Bronchial epithelial cell (primary cell): ENCODE data around the gene AK9. TPM values are rescaled to one million over a fixed set of nuclear protein-coding genes. Genes with fewer than 3 reads are reported as not detected.

Experiments
- DNase-seq: peaks from one replicate; pipeline ENCODE4 v3.0.0-alpha.2; 2010; ENCODE audit warnings: low read depth
- FAIRE-seq: peaks from 2 replicates; lab custom pipeline; 2011; peaks lifted over from hg19 to GRCh38; lab: Jason Lieb, UNC
- H3K27me3 ChIP-seq: 2 replicates; pipeline ENCODE4 v1.5.1; 2011; ENCODE audit warnings: low read length; ENCODE audit not compliant: control insufficient read depth, insufficient read depth
- H3K36me3 ChIP-seq: 2 replicates; pipeline ENCODE4 v1.5.1; 2011; ENCODE audit warnings: low read length; ENCODE audit not compliant: control insufficient read depth, insufficient read depth
- H3K4me3 ChIP-seq: 2 replicates; pipeline ENCODE4 v1.5.1; 2011; ENCODE audit warnings: mild to moderate bottlenecking, low read depth, low read length, control low read depth
- total RNA-seq: library from RNA; depleted of rRNA; stranded (reverse); fragments of >200 nt; gene quantifications from 2 replicates; pipeline ENCODE4 v1.2.1, GENCODE V29; 2014
- TF ChIP-seq, protein P1 (sequence below): IDR thresholded peaks from 2 replicates; pipeline ENCODE4 v1.5.1; 2011; ENCODE audit warnings: mild to moderate bottlenecking, moderate library complexity, low read length, control low read depth, inconsistent platforms; ENCODE audit not compliant: insufficient read depth, severe bottlenecking

AK9 gene
- total RNA-seq, 1 donor from 2014 or later, result 3.2 TPM

DNA sequence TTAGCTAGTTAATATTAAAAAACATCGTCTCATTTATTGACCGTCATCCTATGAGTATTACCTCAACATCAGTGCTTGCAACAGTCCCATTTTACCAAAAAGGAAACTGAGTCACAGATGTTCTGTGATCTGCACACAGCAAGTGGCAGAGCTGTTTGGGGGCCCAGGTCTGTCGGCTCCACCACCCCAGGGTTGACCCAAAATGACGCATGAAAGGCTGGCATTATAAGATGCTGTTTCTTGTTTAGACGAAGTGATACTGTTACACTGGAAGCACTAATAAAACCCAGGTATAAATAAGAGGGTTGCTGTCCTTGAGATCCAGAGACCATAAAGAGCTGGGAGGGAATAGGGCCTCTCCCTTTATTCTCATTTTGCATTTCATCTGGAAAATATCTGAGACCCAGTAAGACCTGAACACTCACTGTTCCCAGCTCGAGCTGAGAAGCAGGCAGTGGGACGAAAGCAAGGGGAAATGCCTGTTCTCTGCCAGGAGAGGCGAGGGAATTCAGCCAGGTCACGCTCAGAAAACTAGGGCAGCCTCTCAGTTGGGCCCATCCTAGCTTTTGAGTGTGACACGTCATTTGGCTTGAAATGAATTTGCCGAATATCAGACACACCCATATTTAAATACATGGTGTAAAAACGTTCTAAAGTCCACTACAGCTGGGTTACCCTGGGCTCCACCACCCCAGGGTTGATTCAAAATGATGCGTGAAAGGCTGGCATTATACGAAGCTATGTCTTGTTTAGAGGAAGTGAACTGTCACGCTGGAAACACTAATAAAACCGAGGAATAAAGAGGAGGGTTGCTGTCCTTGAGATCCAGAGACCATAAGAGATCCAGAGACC is 234.1 kb downstream of the AK9 start:
- H3K4me3 ChIP-seq, result no peak overlapping the region
- TF ChIP-seq, protein P1, sequence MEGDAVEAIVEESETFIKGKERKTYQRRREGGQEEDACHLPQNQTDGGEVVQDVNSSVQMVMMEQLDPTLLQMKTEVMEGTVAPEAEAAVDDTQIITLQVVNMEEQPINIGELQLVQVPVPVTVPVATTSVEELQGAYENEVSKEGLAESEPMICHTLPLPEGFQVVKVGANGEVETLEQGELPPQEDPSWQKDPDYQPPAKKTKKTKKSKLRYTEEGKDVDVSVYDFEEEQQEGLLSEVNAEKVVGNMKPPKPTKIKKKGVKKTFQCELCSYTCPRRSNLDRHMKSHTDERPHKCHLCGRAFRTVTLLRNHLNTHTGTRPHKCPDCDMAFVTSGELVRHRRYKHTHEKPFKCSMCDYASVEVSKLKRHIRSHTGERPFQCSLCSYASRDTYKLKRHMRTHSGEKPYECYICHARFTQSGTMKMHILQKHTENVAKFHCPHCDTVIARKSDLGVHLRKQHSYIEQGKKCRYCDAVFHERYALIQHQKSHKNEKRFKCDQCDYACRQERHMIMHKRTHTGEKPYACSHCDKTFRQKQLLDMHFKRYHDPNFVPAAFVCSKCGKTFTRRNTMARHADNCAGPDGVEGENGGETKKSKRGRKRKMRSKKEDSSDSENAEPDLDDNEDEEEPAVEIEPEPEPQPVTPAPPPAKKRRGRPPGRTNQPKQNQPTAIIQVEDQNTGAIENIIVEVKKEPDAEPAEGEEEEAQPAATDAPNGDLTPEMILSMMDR, result no peak
- no peak for FAIRE-seq
- H3K27me3 ChIP-seq, result no peaks in the 10 kb centered on the region
- H3K36me3 ChIP-seq, result peaks cover 3% of the 10 kb centered on the region
- peak; percentile 12 for DNase-seq

DNA sequence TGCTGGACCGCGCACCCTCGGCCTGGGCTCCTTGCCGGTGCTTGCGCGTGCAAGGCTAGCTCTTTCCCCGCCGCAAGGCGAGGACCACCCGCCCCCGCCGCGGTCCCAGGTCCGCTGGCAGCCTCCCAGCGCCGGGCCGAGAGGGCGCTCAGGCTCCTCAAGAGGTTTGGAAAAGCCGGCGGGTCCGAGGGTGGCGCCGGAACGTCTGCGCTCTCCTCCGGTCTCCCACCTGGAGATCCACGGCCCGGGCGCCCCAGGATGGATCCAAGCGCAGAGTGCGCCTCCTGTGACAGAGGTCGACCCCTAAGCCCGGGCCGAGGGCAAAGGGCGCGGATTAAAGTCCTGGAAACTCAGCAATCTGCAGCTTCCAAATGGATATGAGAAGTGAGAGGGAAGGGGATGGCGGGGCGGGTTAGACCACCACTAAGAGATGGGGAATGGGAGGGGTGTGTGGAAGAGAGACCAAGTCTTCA is 234.9 kb downstream of the AK9 start:
- no peak for DNase-seq
- TF ChIP-seq, protein P1, result no peak
- Histone ChIP-seq H3K27me3 (no peaks in the 10 kb centered on the region), H3K36me3 (peaks cover 3% of the 10 kb centered on the region), H3K4me3 (peak overlapping the region; percentile 70)
- FAIRE-seq, result no peak

DNA sequence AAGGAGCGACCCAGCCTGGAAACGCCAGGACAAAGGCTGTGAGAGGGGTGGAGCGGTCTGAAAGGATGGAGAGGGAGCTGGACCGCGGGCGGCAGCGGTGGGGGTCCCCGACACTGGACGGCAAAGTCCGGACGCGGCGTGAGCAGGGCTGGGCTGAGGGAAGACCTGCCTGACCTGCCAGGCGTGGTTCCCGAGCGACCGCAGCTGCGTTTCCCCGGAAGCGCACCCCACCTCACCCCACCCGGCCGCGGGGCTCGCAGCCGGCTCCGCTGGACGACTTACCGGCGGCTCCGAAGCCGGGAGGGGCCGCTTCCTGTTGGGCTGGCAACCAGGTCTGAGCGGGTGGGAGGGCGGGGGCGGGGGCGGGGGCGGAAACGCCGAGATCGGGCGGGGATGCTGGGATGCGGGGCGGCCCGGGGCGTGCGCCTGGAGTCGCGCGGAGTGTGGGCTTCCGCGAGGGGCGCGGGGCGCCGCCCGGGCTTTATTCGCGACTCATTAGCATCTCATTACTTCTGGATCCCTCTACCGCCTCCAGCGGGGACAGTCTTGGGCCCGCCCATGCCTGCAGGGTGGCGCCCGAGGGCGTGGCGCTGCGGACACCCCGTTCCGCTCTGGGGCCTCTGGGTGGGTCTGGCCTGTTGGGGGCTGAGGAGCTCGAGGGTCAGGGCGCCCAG is 235.4 kb downstream of the AK9 start, which contains the start of gene MICAL1:
MICAL1 (minus strand) TSS at position 336 of the 674 bp plus-strand sequence. CDS start 1,576 bp downstream, outside the sequence.
- DNase-seq, result peak; percentile 13
- peak within 1 kb of the TSS; percentile 70 for H3K4me3 ChIP-seq

DNA sequence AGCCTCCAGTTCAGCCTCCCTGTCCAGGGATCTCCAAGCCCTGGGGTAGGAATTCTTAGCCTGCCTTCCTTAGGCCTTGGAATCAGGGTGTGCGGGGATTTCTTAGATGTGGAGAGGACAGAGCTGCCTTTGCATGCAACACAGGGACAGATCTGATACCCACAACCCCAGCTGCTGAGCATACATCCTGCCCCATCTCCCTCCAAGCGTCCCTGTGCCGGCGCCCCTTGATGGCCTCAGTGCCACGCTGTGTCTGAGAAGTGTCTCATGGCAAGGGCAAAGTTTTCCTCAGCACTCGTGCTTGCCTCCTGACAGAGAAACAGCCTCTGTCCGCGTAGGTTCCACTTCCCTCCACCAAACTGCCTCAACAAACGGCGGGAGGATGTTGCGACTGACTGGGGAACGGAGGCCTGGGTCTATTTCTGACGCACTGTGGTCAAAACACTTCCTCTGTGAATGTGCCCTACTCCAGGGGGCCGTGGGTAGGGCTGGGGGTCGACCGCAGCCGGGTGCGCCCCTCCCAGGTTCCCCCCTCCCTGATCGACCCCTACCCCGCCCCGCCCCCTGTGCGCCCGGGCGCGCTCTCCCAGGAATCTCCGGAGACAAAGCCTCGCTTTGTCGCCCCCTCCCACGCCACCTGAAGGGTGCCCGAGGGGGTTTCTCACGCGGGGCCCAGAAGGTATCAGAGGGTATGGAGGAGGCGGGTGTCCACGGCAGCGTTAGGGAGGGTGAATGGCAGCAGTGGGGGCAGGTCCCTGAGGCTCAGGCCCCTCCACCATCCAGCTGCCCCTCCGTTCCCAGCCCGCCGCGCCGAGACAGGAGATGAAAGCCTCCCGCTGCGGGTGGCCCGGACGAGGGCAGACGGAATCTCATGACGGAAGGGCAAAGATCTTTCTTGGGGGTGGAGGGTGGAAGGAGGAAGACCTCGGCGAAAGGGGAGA is 236.2 kb downstream of the AK9 start:
- DNase-seq (no peak), FAIRE-seq (no peak)
- H3K4me3 ChIP-seq, result peak overlapping the region; percentile 70
- TF ChIP-seq, protein P1, result no peak
- H3K27me3 ChIP-seq, result no peaks in the 10 kb centered on the region
- H3K36me3 ChIP-seq, result peaks cover 3% of the 10 kb centered on the region

More for the DNA sequence above, 235.4 kb downstream of the AK9 start, which contains the start of gene MICAL1:
- FAIRE-seq, result no peak
- H3K27me3 ChIP-seq, result no peaks in the 10 kb centered on the region
- peaks cover 3% of the 10 kb centered on the region for H3K36me3 ChIP-seq
- TF ChIP-seq, protein P1, result peak; percentile 41
